Uterus (tissue), 4 donors: ENCODE data around the gene MRPL33. TPM values are rescaled to one million over a fixed set of nuclear protein-coding genes. Genes with fewer than 3 reads are reported as not detected.
A peak's percentile ranks its signal among the peaks of the same experiment; 100 is the strongest.

ENCODE experiments used
- DNase-seq, 2 donors: peaks; one replicate each; pipeline ENCODE4 v3.0.0-alpha.2; 2019 to 2020
- H3K27ac ChIP-seq, 2 donors: fragments of 200-600 bp; sonication (generic); 1 replicate in 1 of 2; 2 replicates in 1 of 2; pipeline ENCODE4 v1.5.1; 2016 to 2018
- H3K27me3 ChIP-seq, 2 donors: fragments of 200-600 bp; sonication (generic); one replicate each; pipeline ENCODE4 v1.5.1; 2018 to 2019; ENCODE audit warnings: control low read depth in 1 of 2
- H3K36me3 ChIP-seq, 2 donors: fragments of 200-600 bp; sonication (generic); one replicate each; pipeline ENCODE4 v1.5.1; 2019; ENCODE audit warnings: control low read depth in 1 of 2
- H3K4me1 ChIP-seq, 2 donors: fragments of 200-600 bp; sonication (generic); one replicate each; pipeline ENCODE4 v1.5.1; 2018 to 2019; ENCODE audit warnings: control low read depth in 1 of 2
- H3K4me3 ChIP-seq, 2 donors: fragments of 200-600 bp; sonication (generic); 1 replicate in 1 of 2; 2 replicates in 1 of 2; pipeline ENCODE4 v1.5.1; 2018 to 2019; ENCODE audit warnings: mild to moderate bottlenecking in 1 of 2
- H3K9me3 ChIP-seq, 2 donors: fragments of 200-600 bp; sonication (generic); one replicate each; pipeline ENCODE4 v1.5.1; 2019; ENCODE audit warnings: control low read depth in 1 of 2
- CTCF ChIP-seq, 4 experiments: fragments of 200-600 bp in 2 of 4; fragments of 450-650 bp in 2 of 4; sonication (generic) in 2 of 4; IDR thresholded peaks; one replicate each; pipeline ENCODE4 v1.5.1; 2016 to 2019; ENCODE audit warnings: antibody characterized with exemption in 4 of 4, mild to moderate bottlenecking in 2 of 4, moderate library complexity in 1 of 4
- POLR2A ChIP-seq, 2 donors: fragments of 450-650 bp; IDR thresholded peaks; one replicate each; pipeline ENCODE4 v1.6.1; 2016; ENCODE audit warnings: antibody characterized with exemption in 2 of 2, mild to moderate bottlenecking in 1 of 2, moderate library complexity in 1 of 2
- intact Hi-C: fragments of 100-400 bp; cut with DNase I; formaldehyde crosslinking; loops from one replicate; pipeline ENCODE4 v1.15.1; 2023; ENCODE audit warnings: low total_unique reads
- total RNA-seq, 4 donors: library from RNA; depleted of rRNA in 3 of 4; stranded (reverse); fragments of >200 nt in 3 of 4; gene quantifications; one replicate each; pipeline versions ENCODE4 v1.1.0 to v1.2.4, GENCODE V29; 2014 to 2023
- donor health status: DM: yes; HTN: yes; CAD: no.

The MRPL33 gene
- total RNA-seq, 4 donors from 2014 or later, result 51.7 to 404 (median 71.4) TPM

- Histone ChIP-seq H3K36me3 (no peaks in the 10 kb centered on the region), H3K4me1 (no peaks in the 10 kb centered on the region), H3K27me3 (no peaks in the 10 kb centered on the region), H3K4me3 (peak overlapping the region; percentile 38 to 47), H3K9me3 (no peaks in the 10 kb centered on the region), H3K27ac (peak overlapping the region; percentile 79 to 84)
- no peak for DNase-seq
- TF ChIP-seq CTCF (IDR thresholded peaks at IDR 0.05) (no peak), POLR2A (IDR thresholded peaks at IDR 0.05) (no peak)
- intact Hi-C loops, result no loop called here
These were observed 35.3 kb upstream of the MRPL33 start for GRCh38 chr2:27736031-27736889.

GRCh38 chr2:27736890-27737204 is 34.7 kb upstream of the MRPL33 start:
- H3K9me3 ChIP-seq, result no peaks in the 10 kb centered on the region
- DNase-seq, result no peak
- intact Hi-C loops, result no loop called here
- H3K27me3 ChIP-seq, result no peaks in the 10 kb centered on the region
- no peaks in the 10 kb centered on the region for H3K36me3 ChIP-seq
- H3K4me1 ChIP-seq, result no peaks in the 10 kb centered on the region
- no peak overlapping the region for H3K4me3 ChIP-seq
- no peak for TF ChIP-seq CTCF (IDR thresholded peaks at IDR 0.05)
- TF ChIP-seq POLR2A (IDR thresholded peaks at IDR 0.05), result no peak
- H3K27ac ChIP-seq, result peak overlapping the region; percentile 79 to 84

DNA sequence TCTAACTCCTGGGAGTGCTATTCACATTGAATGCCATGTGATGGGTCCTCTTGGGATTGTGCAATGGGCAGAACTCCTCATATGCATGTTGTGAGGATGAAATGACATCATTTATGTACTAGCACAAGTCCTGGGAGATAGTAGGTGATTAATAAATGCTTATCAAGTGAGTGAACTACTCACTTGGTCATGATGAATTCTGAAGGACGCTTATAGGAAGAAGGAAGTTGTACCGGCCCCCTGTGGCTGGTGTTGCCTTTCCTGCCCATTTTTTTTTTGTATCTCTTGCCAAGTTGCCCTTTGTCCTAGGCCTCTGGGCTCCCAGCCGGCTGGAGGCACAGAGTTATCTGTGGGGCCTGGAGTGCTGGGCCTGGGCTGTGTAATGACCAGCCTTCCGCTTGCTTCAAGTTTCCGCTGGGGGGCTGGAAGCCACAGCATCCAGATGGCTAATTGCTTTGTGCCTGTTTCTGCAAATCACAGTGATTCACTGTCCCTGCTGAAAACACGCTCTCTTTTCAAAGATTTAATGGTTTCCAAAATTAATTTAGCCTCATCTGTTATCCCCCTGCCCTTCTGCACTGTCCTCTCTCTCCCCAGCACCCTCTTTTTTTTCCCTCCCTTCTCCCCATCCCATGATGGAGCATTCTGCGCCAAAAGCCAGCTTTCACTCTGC is 33.7 kb upstream of the MRPL33 start:
- Histone ChIP-seq H3K4me1 (no peaks in the 10 kb centered on the region), H3K36me3 (no peaks in the 10 kb centered on the region), H3K27me3 (no peaks in the 10 kb centered on the region), H3K9me3 (no peaks in the 10 kb centered on the region), H3K4me3 (no peak overlapping the region), H3K27ac (peak overlapping the region; percentile 36 to 55)
- TF ChIP-seq POLR2A (IDR thresholded peaks at IDR 0.05), result no peak
- no peak for TF ChIP-seq CTCF (IDR thresholded peaks at IDR 0.05)
- intact Hi-C loops, result no loop called here
- DNase-seq, result peak in 1 of 2 donors; percentile 43

- Histone ChIP-seq H3K4me3 (no peak overlapping the region), H3K27me3 (no peaks in the 10 kb centered on the region), H3K9me3 (no peaks in the 10 kb centered on the region), H3K27ac (peak overlapping the region; percentile 36 to 47), H3K4me1 (no peaks in the 10 kb centered on the region), H3K36me3 (no peaks in the 10 kb centered on the region)
- intact Hi-C loops, result no loop called here
- no peak for DNase-seq
- TF ChIP-seq CTCF (IDR thresholded peaks at IDR 0.05) (no peak), POLR2A (IDR thresholded peaks at IDR 0.05) (no peak)
These were observed 33.0 kb upstream of the MRPL33 start for GRCh38 chr2:27738349-27739057.

DNA sequence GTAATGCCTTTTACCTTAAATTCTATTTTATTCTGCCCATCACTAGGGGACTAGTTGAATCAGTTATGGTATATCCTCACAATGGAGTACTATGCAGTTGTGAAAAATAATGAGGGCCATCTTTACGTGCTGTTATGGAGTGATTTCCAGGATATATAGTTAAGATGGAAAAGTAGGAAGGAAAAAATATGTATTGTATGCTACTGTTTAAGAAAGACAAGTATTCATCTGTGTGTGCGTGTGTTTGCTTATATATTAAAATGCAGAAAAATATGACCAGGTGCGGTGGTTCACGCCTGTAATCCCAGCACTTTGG is 32.5 kb upstream of the MRPL33 start:
- H3K36me3 ChIP-seq, result no peaks in the 10 kb centered on the region
- TF ChIP-seq CTCF (IDR thresholded peaks at IDR 0.05) (no peak), POLR2A (IDR thresholded peaks at IDR 0.05) (no peak)
- H3K27me3 ChIP-seq, result no peaks in the 10 kb centered on the region
- H3K9me3 ChIP-seq, result no peaks in the 10 kb centered on the region
- intact Hi-C loops, result no loop called here
- H3K27ac ChIP-seq, result no peak overlapping the region
- no peak for DNase-seq
- no peak overlapping the region for H3K4me3 ChIP-seq
- no peaks in the 10 kb centered on the region for H3K4me1 ChIP-seq
